ENCODE results near the gene VPS33A. TPM values are rescaled to one million over a fixed set of nuclear protein-coding genes. Genes with fewer than 3 reads are reported as not detected.

VPS33A gene
- total and polyA plus RNA-seq, 2 of the 13 experiments (the other 11 are each of a cell fraction or from before 2014, with no cell fraction given): 11.0 to 43.6 TPM

DNA sequence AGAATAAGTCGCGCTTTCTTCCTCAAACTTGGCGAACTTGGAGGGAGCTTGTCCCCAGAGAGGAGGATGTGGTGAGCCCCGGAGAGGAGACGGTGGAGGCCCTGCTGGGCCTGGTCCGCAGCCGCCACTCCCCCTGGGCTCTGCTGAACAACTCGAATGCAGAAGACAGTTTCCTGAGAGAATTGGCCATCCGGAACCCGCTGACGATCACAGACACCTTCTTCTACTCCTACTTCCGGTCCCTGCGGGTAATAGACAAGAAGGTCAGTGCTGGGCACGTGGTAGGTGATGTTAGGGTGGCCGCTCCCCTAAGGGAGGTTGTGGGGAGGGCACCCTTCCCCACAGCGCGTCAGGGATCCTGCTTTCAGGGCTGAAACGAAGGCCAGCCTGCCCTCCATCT is 81.8 kb downstream of the VPS33A start:
- Histone ChIP-seq H3K27me3 (ENCODE audit: control insufficient read depth in 1 of 2, insufficient read depth in 2 of 2, low read length in 2 of 2) (peaks cover 3 to 29% of the 10 kb centered on the region in 2 experiments; a peak in 3 of 5 replicates), H3K36me3 (replicated peaks in 1 of 2; ENCODE audit: control insufficient read depth in 1 of 2, insufficient read depth in 2 of 2, low read length in 2 of 2) (no peaks in the 10 kb centered on the region), H3K4me1 (ENCODE audit: insufficient read depth, low read length) (peaks cover 20% of the 10 kb centered on the region), H3K9me3 (ENCODE audit: low read length) (no peaks in the 10 kb centered on the region), H2AFZ (ENCODE audit: low read length) (no peak overlapping the region), H3K4me2 (ENCODE audit: low read depth, low read length) (peak overlapping the region; percentile 55; the same call in 1 of the 2 replicates), H3K27ac (ENCODE audit: extremely low read length, insufficient read depth, low read length) (no peak overlapping the region), H4K20me1 (ENCODE audit: insufficient read depth, low read length) (no peaks in the 10 kb centered on the region), H3K79me2 (ENCODE audit: insufficient read depth, low read length) (no peaks in the 10 kb centered on the region), H3K4me3 (replicated peaks in 1 of 3; ENCODE audit: insufficient read depth in 1 of 3, low read depth in 2 of 3, low read length in 3 of 3) (no peak overlapping the region), H3K9ac (ENCODE audit: insufficient read depth, low read depth, low read length) (no peak overlapping the region)
- ChIA-PET POLR2A (no interaction called here), CTCF (ENCODE audit: low intra/inter-chr PET ratio, low total read pairs) (no interaction called here)
- in situ Hi-C loops (cut with HindIII; ENCODE audit: extremely low pct_ligation_motif_present, low pct_unique_long_range_greater_than_20kb): loop anchor here (10.0 kb wide), 1 partner anchor 130 kb away; no protein-coding TSS in a partner anchor
- ATAC-seq (no peak), DNase-seq (ENCODE audit: low spot score) (no peak), FAIRE-seq (no peak)
- WGBS (ENCODE audit: low lambda C conversion rate): 70% methylated on average over 17 of the region's 18 CpGs
- no peak for TF ChIP-seq ISX (CRISPR knock-in tag; conservative IDR thresholded peaks at IDR 0.05)
- no peak for TF ChIP-seq GABPA (IDR thresholded peaks at IDR 0.05; ENCODE audit: low read depth, low read length)
- peak; percentile 15; the same call in 1 of the 2 replicates for TF ChIP-seq GABPA (CRISPR knock-in tag; IDR thresholded peaks at IDR 0.05; ENCODE audit: low read depth)
- TF ChIP-seq, protein P1, sequence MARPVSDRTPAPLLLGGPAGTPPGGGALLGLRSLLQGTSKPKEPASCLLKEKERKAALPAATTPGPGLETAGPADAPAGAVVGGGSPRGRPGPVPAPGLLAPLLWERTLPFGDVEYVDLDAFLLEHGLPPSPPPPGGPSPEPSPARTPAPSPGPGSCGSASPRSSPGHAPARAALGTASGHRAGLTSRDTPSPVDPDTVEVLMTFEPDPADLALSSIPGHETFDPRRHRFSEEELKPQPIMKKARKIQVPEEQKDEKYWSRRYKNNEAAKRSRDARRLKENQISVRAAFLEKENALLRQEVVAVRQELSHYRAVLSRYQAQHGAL (CRISPR knock-in tag; IDR thresholded peaks at IDR 0.05; ENCODE audit: not compliant biosample characterization): no peak
- TF ChIP-seq, protein P2, sequence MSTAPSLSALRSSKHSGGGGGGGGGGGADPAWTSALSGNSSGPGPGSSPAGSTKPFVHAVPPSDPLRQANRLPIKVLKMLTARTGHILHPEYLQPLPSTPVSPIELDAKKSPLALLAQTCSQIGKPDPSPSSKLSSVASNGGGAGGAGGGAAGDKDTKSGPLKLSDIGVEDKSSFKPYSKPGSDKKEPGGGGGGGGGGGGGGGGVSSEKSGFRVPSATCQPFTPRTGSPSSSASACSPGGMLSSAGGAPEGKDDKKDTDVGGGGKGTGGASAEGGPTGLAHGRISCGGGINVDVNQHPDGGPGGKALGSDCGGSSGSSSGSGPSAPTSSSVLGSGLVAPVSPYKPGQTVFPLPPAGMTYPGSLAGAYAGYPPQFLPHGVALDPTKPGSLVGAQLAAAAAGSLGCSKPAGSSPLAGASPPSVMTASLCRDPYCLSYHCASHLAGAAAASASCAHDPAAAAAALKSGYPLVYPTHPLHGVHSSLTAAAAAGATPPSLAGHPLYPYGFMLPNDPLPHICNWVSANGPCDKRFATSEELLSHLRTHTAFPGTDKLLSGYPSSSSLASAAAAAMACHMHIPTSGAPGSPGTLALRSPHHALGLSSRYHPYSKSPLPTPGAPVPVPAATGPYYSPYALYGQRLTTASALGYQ (CRISPR knock-in tag; IDR thresholded peaks at IDR 0.05): no peak
- no peak for TF ChIP-seq ISL2 (CRISPR knock-in tag; IDR thresholded peaks at IDR 0.05)
- TF ChIP-seq, protein P3, sequence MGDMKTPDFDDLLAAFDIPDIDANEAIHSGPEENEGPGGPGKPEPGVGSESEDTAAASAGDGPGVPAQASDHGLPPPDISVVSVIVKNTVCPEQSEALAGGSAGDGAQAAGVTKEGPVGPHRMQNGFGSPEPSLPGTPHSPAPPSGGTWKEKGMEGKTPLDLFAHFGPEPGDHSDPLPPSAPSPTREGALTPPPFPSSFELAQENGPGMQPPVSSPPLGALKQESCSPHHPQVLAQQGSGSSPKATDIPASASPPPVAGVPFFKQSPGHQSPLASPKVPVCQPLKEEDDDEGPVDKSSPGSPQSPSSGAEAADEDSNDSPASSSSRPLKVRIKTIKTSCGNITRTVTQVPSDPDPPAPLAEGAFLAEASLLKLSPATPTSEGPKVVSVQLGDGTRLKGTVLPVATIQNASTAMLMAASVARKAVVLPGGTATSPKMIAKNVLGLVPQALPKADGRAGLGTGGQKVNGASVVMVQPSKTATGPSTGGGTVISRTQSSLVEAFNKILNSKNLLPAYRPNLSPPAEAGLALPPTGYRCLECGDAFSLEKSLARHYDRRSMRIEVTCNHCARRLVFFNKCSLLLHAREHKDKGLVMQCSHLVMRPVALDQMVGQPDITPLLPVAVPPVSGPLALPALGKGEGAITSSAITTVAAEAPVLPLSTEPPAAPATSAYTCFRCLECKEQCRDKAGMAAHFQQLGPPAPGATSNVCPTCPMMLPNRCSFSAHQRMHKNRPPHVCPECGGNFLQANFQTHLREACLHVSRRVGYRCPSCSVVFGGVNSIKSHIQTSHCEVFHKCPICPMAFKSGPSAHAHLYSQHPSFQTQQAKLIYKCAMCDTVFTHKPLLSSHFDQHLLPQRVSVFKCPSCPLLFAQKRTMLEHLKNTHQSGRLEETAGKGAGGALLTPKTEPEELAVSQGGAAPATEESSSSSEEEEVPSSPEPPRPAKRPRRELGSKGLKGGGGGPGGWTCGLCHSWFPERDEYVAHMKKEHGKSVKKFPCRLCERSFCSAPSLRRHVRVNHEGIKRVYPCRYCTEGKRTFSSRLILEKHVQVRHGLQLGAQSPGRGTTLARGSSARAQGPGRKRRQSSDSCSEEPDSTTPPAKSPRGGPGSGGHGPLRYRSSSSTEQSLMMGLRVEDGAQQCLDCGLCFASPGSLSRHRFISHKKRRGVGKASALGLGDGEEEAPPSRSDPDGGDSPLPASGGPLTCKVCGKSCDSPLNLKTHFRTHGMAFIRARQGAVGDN (CRISPR knock-in tag; IDR thresholded peaks at IDR 0.05): peak; percentile 16; the same call in 1 of the 2 replicates
- TF ChIP-seq, protein P4, sequence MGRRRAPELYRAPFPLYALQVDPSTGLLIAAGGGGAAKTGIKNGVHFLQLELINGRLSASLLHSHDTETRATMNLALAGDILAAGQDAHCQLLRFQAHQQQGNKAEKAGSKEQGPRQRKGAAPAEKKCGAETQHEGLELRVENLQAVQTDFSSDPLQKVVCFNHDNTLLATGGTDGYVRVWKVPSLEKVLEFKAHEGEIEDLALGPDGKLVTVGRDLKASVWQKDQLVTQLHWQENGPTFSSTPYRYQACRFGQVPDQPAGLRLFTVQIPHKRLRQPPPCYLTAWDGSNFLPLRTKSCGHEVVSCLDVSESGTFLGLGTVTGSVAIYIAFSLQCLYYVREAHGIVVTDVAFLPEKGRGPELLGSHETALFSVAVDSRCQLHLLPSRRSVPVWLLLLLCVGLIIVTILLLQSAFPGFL (CRISPR knock-in tag; IDR thresholded peaks at IDR 0.05): no peak
- TF ChIP-seq, protein P5, sequence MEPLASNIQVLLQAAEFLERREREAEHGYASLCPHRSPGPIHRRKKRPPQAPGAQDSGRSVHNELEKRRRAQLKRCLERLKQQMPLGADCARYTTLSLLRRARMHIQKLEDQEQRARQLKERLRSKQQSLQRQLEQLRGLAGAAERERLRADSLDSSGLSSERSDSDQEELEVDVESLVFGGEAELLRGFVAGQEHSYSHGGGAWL (CRISPR knock-in tag; IDR thresholded peaks at IDR 0.05): no peak
- BruUV-seq (replicated peaks): no TSS peak
- intact Hi-C loops (cut with micrococcal nuclease; ENCODE audit: unreplicated experiment): no loop called here

Data from HepG2 (cell line).